ENCODE measurements around the gene PARP8.
"Not testable (repeated sequence)": the region's sequence is repeated elsewhere in the genome, so short reads cannot be mapped to it uniquely, and the experiment has no call there.

The PARP8 gene

DNA sequence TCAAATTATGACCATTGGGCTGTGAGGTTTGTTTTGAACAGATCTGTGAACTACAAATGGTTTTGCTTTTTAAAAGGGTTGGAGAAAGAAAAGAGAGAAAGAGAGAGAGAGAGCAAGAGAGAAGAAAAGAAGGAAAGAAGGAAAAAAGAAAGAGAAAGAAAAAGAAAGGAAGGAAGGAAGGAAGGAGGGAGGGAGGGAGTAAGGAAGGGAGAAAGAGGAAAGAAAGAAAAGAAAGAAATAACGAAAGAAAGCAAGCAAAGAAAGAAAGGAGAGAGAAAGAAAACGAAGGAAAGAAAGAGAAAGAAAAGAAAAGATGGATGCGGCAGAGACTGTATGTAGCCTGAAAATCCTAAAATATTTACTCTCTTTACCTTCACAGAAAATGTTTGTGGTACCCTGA lies 104.0 kb downstream of the PARP8 start:
- no peak for DNase-seq (ENCODE audit: low read depth in 2 of 3, low spot score in 1 of 3)

DNA sequence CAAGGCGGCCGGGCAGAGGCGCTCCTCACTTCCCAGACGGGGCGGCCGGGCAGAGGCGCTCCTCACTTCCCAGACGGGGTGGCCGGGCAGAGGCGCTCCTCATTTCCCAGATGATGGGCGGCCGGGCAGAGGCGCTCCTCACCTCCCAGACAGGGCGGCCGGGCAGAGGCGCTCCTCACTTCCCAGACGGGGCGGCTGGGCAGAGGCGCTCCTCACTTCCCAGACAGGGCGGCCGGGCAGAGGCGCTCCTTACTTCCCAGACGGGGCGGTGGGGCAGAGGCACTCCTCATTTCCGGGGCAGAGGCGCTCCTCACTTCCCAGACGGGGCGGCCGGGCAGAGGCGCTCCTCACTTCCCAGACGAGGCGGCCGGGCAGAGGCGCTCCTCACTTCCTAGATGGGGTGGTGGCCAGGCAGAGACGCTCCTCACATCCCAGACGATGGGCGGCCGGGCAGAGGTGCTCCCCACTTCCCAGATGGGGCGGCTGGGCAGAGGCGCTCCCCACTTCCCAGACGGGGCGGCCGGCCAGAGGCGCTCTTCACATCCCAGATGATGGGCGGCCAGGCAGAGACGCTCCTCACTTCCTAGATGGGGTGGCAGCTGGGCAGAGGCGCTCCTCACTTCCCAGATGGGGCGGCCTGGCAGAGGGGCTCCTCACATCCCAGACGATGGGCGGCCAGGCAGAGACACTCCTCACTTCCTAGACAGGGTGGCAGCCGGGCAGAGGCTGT lies 108.2 kb downstream of the PARP8 start:
- DNase-seq (ENCODE audit: low read depth in 2 of 3, low spot score in 1 of 3) = not testable (repeated sequence)

DNA sequence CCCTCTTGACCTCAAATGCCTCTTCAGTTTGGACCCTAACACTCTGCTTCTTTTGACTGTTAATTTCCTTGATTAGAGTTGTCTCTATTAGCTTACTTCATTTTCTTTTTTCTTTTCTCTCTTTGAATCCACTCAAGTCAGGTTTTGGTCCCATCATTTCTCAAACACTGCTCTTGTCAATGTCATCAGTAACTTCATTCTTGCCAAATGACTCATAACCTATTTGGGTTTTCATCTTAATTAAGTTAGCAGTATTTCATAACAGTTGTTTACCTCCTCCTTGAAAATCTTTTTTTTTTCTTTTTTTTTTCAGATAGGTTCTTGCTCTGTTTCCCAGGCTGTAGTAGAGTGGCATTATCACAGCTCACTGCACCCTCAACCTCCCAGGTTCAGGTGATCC lies 119.6 kb downstream of the PARP8 start:
- DNase-seq (ENCODE audit: low read depth in 2 of 3, low spot score in 1 of 3) = no peak

DNA sequence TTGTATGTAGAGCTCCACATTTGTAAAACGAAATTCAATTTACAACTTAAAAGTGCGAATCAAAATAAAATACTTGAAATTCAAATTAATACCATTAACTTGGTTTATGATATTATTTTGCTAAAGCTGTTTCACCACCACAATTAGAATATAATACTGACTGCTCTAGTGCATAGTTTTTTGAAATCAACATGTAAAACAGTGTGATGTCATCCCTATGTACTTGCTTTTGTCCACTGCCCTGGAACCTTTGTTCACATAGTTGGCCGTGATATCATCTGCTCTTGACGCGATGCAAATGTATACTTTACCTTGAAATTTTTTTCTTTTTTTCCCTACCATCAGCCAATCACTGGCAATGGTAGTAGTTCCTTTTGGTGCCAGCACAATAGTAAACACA lies 125.4 kb downstream of the PARP8 start:
- no peak for DNase-seq (ENCODE audit: low read depth in 2 of 3, low spot score in 1 of 3)

DNA sequence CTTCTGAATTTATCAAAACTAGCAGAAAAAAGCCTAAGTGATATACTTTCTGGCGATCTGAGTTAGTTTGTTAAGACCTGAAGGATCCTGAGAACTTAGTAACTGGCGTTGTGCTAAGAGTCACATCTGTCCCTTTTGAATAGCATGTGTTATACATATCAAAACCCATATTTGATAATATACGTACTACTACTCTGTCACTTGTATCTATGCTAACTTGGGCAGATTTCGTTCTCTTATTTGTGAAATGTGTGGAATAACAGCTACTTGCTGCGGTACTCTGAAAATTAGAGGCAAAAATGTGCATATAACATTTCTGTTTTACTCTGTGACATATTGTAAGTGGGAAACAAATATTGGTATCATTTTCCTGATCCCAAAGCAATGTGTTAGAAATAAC lies 126.4 kb downstream of the PARP8 start:
- DNase-seq (ENCODE audit: low read depth in 2 of 3, low spot score in 1 of 3) = no peak

DNA sequence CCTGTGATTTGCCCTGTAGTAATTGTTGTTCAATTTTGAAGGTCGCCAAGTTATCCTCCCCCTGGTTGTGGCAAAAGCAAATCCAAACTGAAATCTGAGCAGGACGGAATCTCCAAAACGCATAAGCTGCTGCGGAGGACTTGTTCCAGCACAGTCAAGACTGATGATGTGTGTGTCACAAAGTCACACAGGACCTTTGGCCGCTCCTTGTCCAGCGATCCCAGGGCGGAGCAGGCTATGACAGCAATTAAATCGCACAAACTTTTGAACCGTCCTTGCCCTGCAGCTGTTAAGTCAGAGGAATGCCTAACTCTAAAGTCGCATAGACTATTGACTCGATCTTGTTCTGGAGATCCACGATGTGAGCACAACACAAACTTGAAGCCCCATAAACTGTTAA lies 128.4 kb downstream of the PARP8 start:
- no peak for DNase-seq (ENCODE audit: low read depth in 2 of 3, low spot score in 1 of 3)

DNA sequence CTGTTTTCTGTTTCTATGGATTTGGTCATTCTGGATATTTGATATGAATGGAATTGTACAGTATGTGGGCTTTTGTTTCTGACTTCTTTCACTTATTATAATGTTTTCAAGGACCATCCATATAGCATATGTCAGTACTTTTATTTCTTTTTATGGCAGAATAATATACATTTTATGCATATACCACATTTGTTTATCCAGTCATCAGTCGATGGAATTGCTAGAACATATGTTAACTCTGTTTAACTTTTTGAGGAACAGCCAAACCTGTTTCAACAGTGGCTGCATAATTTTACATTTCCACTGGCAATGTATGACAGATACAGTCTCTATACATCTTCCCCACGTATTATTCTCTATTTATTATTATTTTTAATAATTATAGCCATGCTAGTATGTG lies 131.6 kb downstream of the PARP8 start:
- no peak for DNase-seq (ENCODE audit: low read depth in 2 of 3, low spot score in 1 of 3)

DNA sequence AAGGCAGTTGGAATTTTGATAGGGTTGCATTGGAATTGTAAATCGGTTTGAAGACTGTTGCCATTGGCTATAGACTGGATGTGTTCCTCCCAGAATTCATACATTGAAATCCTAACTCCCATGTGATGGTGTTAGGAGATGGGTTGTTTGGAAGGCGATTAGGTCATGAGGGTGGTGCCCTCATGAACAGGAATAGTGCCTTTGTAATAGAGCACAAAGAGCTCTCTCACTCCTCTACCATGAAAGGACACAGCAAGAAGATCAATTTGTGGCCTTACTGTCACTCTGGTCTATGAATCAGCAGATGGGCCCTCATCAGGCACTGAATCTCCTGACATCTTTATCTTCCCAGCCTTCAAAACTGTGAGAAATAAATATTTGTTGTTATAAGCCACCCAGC lies 133.2 kb downstream of the PARP8 start:
- no peak for DNase-seq (ENCODE audit: low read depth in 2 of 3, low spot score in 1 of 3)

DNA sequence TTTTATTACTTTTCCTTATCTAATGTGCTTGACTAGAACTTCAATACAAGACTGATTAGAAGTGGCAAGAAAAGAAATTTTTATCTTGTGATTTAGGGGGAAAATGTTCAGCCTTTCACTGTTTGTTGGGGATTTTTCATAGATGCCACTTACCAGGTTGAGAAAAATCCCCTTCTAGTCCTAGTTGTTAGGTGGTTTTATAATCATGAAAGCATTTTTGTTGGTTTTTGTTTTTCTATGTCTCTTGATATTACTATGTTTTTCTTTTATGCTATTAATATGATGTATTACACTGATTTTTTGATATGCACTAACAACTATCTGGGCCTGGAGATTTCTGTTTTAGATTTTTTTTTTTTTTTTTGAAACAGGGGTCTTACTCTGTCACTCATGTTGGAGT lies 134.0 kb downstream of the PARP8 start:
- no peak for DNase-seq (ENCODE audit: low read depth in 2 of 3, low spot score in 1 of 3)

DNA sequence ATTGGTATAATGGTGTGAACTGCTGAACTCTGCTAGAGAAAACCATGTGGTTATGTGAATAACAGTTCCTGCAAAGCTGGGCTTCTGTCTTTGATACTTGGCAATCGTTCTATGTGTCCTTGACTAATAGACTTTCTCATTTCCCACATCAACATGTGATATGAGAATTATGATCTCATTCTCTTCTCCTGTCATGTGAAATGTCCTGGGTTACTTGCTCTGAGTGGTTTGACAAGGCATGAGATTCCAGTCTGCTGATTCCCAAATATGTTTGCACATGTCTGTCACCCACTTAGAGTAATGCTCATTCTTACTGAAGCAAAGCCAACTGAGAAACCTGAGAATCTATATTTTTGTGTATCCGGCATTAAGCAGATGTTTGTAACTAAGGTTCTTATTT lies 141.2 kb downstream of the PARP8 start:
- DNase-seq (ENCODE audit: low read depth in 2 of 3, low spot score in 1 of 3) = no peak

DNA sequence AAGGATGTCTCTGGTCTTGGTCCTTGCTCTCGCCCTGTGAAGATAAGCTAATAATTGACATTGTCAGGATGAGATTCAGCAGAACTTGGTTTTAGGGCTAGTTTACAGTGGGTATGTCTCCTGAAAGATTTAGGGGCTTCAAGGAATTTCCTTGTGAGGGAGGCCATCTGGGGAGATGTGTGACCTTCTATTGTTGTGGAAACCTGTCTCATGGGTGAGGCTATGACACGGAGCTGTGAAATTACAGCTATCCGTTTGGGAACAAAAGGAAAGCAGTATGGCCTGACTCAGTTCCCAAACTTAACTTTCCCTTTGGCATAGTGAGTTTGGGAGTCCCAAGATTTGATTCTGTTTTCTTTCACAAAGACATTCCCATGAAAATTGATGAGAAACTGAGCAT lies 142.0 kb downstream of the PARP8 start:
- DNase-seq (ENCODE audit: low read depth in 2 of 3, low spot score in 1 of 3) = no peak

DNA sequence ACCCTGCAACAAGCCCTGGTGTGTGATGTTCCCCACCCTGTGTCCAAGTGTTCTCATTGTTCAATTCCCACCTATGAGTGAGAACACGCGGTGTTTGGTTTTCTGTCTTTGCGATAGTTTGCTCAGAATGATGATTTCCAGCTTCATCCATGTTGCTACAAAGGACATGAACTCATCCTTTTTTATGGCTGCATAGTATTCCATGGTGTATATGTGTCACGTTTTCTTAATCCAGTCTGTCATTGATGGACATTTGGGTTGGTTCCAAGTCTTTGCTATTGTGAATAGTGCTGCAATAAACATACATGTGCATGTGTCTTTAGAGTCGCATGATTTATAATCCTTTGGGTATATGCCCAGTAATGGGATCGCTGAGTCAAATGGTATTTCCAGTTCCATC lies 145.3 kb downstream of the PARP8 start:
- DNase-seq (ENCODE audit: low read depth in 2 of 3, low spot score in 1 of 3) = not testable (repeated sequence)

DNA sequence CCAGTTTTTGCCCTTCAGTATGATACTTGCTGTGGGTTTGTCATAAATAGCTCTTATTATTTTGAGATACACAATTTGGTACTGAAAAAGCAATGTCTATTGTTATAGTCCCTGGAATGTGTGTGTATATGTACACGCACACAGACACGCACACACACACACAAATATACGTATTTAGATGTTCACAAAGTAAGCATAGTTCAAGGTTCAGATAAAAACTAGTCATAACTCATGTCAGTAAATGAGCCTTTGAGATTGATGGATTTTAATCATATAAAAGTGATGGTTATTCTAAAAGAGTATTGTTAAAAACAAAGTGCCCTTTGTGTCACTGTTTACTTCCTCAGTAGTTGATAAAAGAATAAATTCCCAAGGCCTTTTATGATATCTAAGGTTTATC lies 147.3 kb downstream of the PARP8 start:
- DNase-seq (ENCODE audit: low read depth in 2 of 3, low spot score in 1 of 3) = no peak

DNA sequence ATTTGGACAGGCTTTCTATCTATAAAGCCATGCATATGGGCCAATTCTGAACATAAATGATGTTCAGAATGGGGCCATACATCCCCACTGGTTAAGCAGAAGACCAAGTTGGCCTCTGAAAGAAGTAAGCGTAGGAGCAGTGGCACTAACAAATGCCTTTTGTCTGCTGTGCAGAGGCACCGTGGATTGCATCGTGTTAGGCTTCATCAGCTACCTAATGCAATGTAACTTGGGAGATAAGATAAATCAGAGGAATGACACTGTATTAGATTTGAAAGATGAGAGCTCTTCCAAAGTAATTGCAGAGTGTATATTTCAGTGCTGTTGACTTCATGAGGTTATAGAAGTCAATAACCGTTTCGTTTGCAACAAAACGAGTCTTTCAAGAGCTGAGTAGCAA lies 148.1 kb downstream of the PARP8 start:
- no peak for DNase-seq (ENCODE audit: low read depth in 2 of 3, low spot score in 1 of 3)

DNA sequence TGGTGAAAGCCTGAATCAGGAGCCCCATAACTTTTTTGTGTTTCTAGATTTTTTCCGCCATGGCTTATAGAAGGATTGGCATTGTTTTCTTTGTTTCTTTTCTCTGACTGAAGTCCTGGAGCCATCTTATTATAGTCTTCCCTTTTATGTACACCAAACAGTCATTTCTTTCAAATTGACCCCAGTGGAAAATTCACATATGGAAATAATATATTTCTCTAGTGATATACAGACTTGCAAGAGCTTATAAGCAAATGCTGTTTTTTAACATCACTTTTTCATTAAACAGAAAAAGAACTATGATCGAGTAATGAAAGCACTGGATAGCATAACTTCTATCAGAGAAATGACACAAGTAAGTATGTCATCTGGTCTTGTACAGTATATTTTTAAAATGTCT lies 155.6 kb downstream of the PARP8 start:
- no peak for DNase-seq (ENCODE audit: low read depth in 2 of 3, low spot score in 1 of 3)

DNA sequence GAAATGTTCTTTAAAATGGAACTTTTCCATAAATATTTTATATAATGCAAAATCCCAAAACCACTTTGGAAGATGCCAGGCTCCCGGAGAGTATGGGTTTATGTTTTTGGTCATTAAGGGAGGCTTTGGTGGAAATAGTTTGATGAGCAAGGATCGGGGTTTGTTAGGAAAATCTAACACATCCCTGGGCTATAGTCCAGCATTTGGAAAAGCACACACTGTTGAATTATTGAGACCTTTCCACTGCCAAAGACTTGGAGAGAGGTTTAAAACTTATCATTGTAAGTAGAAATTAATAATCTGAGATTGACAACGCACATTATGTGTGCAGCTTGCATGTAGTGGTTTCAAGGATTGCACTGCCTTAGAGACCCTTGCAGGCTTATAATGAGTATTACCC lies 156.3 kb downstream of the PARP8 start:
- no peak for DNase-seq (ENCODE audit: low read depth in 2 of 3, low spot score in 1 of 3)

DNA sequence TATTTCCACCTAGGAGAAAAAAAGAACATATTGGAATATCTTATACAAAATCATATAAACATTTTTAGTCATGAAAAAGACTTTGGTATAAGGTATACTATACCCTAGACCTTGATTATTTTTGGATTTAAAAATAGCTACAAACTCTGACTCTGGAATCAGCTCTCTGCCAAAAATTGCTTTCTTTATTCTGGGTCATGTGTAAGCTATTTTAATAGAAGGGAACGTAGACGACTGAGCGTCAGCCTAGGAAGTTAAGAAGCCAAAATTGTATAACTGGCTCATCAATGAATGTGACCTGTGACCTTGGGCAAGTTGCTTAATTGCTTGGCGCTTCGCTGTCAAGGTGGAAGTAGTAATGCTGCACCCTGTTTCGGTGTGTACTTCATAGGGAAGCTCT lies 157.1 kb downstream of the PARP8 start:
- no peak for DNase-seq (ENCODE audit: low read depth in 2 of 3, low spot score in 1 of 3)

DNA sequence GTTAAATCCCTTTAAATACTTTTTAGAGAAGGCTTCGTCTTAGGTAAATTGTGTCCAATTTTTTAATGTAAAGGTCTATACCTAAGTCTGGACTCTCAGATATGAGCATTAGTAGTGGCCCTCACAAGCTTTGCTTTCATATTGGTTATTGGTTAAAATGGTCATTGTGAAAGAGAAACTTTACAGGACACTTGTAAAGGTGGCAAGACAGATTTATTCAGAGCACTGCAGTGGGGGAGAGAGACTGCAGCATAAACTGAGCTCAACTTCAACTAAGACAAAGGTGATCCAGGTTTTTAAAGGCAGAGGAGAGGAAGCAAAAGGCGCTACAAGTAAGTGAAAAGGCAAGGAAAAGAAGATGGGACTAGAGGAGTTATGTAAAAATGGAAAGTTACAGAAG lies 157.7 kb downstream of the PARP8 start:
- DNase-seq (ENCODE audit: low read depth in 2 of 3, low spot score in 1 of 3) = no peak

DNA sequence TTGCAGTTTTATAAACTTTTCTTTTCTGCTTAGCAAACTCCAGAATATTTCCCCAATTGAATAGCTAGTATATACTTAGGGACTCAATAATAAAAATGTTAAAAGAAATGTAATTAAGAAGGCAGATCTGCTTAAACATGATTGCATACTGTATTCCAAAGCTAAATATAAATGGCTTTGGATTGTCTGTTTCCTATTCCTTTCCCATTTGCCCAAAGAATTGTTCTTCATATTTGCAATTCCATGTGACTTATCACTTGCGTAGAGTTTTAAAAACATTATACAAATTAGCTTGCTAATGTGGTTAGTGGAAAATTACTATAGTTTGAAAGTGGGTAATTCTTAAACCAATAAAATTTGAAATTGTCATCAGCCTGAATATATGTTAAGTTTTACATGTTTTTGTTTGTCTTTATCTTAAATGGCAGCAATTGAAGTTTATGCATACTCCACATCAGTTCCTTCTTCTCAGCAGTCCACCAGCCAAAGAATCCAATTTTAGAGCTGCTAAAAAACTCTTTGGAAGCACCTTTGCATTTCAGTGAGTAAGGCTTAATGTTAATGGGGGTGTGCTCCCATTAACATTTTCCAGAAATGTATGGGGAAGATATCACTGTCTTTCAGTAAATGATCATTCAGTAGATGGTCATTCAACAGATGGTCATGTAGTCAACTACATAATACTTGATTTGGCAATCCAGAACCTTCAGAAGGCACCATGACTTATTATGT lies 161.2 kb downstream of the PARP8 start:
- no peak for DNase-seq (ENCODE audit: low read depth in 2 of 3, low spot score in 1 of 3)

DNA sequence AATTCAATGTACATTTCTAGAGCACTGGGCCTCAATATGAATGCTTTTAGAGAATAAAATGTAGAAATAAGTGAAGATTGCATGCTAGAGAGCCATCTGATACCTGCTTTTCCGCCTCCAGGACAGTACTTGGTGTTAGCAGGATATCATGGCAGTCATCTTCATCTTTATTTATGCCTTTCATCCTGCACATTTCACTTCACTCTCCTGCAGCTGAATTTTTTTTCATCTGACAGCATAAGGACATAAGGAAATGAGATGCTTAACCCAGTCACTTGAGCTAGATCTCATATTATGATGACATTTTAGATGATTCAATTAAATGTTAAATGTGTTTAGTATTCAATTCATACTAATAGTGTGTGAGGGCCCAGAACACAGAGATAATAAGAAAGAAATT lies 162.6 kb downstream of the PARP8 start:
- no peak for DNase-seq (ENCODE audit: low read depth in 2 of 3, low spot score in 1 of 3)

DNA sequence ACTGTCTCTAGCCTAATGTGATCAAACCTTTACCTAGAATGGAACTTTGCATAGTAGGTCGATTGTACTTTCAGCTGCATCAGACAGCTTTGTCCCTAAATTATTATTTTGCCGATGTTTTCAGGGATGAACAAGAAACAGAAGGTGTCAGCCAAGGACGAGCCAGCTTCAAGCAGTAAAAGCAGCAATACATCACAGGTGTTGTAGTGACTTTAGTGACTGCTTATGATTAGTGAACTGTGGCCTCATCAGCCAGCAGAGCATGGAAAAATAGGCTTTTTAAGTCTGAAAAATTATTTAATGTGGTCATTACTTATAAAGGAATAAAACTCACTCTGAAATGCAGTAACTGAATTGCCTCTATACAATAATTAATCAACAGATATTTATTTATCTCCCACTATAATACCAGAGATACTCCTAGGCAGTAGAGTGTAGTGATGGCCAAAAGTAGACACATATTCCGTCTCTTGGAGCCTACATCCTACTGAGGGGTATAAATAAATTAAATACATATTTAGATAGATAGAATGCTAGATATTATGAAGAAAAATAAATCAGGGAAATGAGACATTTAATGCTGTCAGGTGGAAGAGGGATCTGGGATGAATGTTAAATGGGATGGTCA lies 166.3 kb downstream of the PARP8 start:
- DNase-seq (ENCODE audit: low read depth in 2 of 3, low spot score in 1 of 3) = no peak

DNA sequence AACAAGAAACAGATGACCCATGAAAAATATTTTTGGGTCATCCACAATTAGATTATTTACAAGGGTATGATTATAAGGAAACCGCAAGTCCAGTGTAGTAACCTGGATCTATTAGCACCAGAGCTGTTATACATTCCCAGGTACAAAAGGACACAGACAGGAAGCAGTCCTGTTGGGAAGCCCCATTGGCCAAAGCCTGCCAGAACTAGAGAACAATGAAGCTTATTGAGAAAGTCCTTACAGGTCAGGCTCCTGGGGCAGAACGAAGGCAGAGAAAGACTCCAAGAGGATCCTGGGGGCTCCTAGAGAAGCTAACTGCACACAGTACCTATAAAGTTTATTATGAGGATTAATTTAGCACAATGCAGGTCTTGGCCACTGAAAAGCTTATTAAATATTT lies 169.9 kb downstream of the PARP8 start:
- DNase-seq (ENCODE audit: low read depth in 2 of 3, low spot score in 1 of 3) = no peak

DNA sequence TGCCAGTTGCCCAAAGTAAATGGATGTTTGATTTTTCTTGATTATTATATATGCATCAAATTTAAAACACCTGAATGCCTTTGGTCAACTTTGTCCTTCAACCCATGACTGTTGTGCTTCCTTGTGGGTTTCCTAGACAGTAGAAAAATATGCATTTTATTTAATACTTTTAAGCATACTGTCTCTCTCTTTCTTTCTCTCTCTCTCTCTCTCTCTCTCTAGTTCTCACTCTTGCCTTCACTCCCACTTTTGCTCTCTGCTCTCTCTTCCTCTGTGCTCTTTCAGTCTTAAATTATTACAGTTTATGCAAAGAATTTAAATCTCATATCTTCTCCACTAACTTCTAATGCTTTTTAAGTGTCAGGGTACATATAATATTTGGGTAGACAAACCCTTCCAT lies 173.0 kb downstream of the PARP8 start:
- DNase-seq (ENCODE audit: low read depth in 2 of 3, low spot score in 1 of 3) = no peak
